OCI-LY7 (cell line): ENCODE measurements around the gene ACP4. TPM values are rescaled to one million over a fixed set of nuclear protein-coding genes. Genes with fewer than 3 reads are reported as not detected.

Experiments
- BruUV-seq: library from RNA; stranded (reverse); fragments of 400-500 nt; replicated peaks from 2 replicates; lab custom pipeline; 2021; lab: Mats Ljungman, UMichigan
- CTCF ChIA-PET: fragments of 300-600 bp; sonication (Branson Sonifier 250); formaldehyde crosslinking; loops from one replicate; lab custom pipeline; 2022; ENCODE audit warnings: antibody characterized with exemption; ENCODE audit not compliant: unreplicated experiment; lab: Charles Lee
- POLR2A ChIA-PET: fragments of 300-600 bp; sonication (Branson Sonifier 250); formaldehyde crosslinking; loops from one replicate; lab custom pipeline; 2022; ENCODE audit warnings: antibody characterized with exemption; lab: Charles Lee
- DNase-seq: peaks from one replicate; pipeline ENCODE4 v3.0.0-alpha.2; 2015; ENCODE audit warnings: low spot score
- H2AFZ ChIP-seq: fragments of 200-600 bp; sonication (generic), shearing (Covaris generic); 2 replicates; pipeline ENCODE4 v1.6.1; 2014; ENCODE audit warnings: mild to moderate bottlenecking, antibody characterized with exemption, low read length, moderate library complexity
- H3K27ac ChIP-seq: fragments of 200-600 bp; sonication (generic); 2 replicates; pipeline ENCODE4 v1.5.1; 2014; ENCODE audit warnings: mixed run types, low read depth, mild to moderate bottlenecking, moderate library complexity, low read length, inconsistent platforms; ENCODE audit not compliant: poor library complexity, severe bottlenecking
- H3K36me3 ChIP-seq: fragments of 200-600 bp; sonication (generic); 2 replicates; pipeline ENCODE4 v1.6.1; 2014; ENCODE audit warnings: mild to moderate bottlenecking, antibody characterized with exemption, low read length, moderate library complexity, mixed read lengths; ENCODE audit not compliant: insufficient read depth
- H3K4me1 ChIP-seq: fragments of 200-600 bp; sonication (generic); 2 replicates; pipeline ENCODE4 v1.5.1; 2014; ENCODE audit warnings: mild to moderate bottlenecking, low read length; ENCODE audit not compliant: insufficient read depth, poor library complexity, severe bottlenecking
- H3K4me2 ChIP-seq: fragments of 200-600 bp; sonication (generic); 2 replicates; pipeline ENCODE4 v1.6.1; 2014; ENCODE audit warnings: mild to moderate bottlenecking, low read length
- H3K4me3 ChIP-seq: fragments of 200-600 bp; sonication (generic); 2 replicates; pipeline ENCODE4 v1.5.1; 2014; ENCODE audit warnings: mild to moderate bottlenecking, low read depth, low read length; ENCODE audit not compliant: poor library complexity, severe bottlenecking
- H3K79me2 ChIP-seq: fragments of 200-600 bp; sonication (generic); 2 replicates; pipeline ENCODE4 v1.6.1; 2016; ENCODE audit warnings: low read depth, mild to moderate bottlenecking, low read length, moderate library complexity, mixed read lengths; ENCODE audit not compliant: insufficient read depth
- H3K9me2 ChIP-seq: fragments of 200-600 bp; sonication (generic); 2 replicates; pipeline ENCODE4 v1.6.1; 2016; ENCODE audit warnings: mild to moderate bottlenecking, low read length, mixed read lengths; ENCODE audit not compliant: insufficient read depth
- H3K9me3 ChIP-seq: fragments of 200-600 bp; sonication (generic); 2 replicates; pipeline ENCODE4 v1.6.1; 2014; ENCODE audit warnings: mild to moderate bottlenecking, mixed run types, low read length, mixed read lengths
- H4K20me1 ChIP-seq: fragments of 200-600 bp; sonication (generic); 2 replicates; pipeline ENCODE4 v1.6.1; 2014; ENCODE audit warnings: mild to moderate bottlenecking, antibody characterized with exemption, low read length, moderate library complexity, mixed read lengths; ENCODE audit not compliant: insufficient read depth
- EZH2phosphoT487 ChIP-seq: fragments of 200-600 bp; sonication (generic); IDR thresholded peaks from 2 replicates; pipeline ENCODE4 v1.6.1; 2018; ENCODE audit warnings: low read depth, borderline replicate concordance, mild to moderate bottlenecking, mixed run types, antibody characterized with exemption, low read length, moderate library complexity, mixed read lengths
- intact Hi-C: fragments of 100-400 bp; cut with micrococcal nuclease; formaldehyde crosslinking; loops from one replicate; pipeline ENCODE4 v1.10.0; 2022; ENCODE audit not compliant: unreplicated experiment
- total RNA-seq, 2 experiments: library from RNA; depleted of rRNA in 1 of 2; stranded (reverse); fragments of >200 nt in 1 of 2; shearing (Covaris generic) in 1 of 2; gene quantifications; 2 replicates each; pipeline ENCODE4 v1.2.3, GENCODE V29; 2014 to 2022
- TF ChIP-seq, protein P1 (sequence below): fragments of 200-600 bp; sonication (generic); conservative IDR thresholded peaks from 2 replicates; pipeline ENCODE4 v1.5.1; 2014; ENCODE audit warnings: mild to moderate bottlenecking, antibody characterized with exemption, low read length, moderate library complexity, mixed read lengths

Gene ACP4
- total RNA-seq, 2 experiments from 2014 or later, result not detected

GRCh38 chr19:50821622-50822021 lies 31.4 kb downstream of the ACP4 start:
- no peaks in the 10 kb centered on the region for H4K20me1 ChIP-seq

DNA sequence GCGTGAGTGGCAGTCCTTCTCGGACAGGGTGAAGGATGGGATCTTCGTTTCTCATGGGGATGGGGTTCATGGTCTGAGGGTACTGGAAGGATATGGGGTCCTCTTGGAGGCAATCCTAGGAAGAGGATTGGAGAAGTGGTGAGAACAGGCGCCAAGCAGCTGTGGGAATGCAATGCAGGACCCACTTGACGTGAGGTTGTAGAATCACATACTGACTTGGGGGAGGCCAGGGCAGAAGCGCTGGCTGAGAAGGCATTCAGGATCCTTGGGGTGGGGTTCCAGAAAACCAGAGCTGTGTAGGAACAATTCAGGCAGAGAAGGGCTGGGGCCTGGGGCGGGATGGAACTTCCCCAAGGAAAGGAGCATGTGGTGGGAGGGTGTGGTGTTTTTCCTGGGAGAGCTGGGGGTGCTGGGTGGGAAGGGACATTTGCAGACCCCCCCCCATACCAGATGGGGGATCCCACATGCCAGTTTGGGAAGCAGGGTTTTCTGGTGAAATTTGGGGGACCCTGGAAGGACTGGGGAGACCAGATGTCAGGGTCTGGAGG lies 32.5 kb downstream of the ACP4 start:
- H3K27ac ChIP-seq, result no peak overlapping the region
- TF ChIP-seq EZH2phosphoT487, result no peak
- TF ChIP-seq, protein P1, sequence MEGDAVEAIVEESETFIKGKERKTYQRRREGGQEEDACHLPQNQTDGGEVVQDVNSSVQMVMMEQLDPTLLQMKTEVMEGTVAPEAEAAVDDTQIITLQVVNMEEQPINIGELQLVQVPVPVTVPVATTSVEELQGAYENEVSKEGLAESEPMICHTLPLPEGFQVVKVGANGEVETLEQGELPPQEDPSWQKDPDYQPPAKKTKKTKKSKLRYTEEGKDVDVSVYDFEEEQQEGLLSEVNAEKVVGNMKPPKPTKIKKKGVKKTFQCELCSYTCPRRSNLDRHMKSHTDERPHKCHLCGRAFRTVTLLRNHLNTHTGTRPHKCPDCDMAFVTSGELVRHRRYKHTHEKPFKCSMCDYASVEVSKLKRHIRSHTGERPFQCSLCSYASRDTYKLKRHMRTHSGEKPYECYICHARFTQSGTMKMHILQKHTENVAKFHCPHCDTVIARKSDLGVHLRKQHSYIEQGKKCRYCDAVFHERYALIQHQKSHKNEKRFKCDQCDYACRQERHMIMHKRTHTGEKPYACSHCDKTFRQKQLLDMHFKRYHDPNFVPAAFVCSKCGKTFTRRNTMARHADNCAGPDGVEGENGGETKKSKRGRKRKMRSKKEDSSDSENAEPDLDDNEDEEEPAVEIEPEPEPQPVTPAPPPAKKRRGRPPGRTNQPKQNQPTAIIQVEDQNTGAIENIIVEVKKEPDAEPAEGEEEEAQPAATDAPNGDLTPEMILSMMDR, result no peak
- H3K9me3 ChIP-seq, result no peaks in the 10 kb centered on the region

More at GRCh38 chr19:50821622-50822021, 31.4 kb downstream of the ACP4 start:
- Histone ChIP-seq H3K9me2 (no peaks in the 10 kb centered on the region), H3K4me3 (no peak overlapping the region), H3K4me2 (no peak overlapping the region), H3K4me1 (peaks cover 30% of the 10 kb centered on the region), H3K9me3 (no peaks in the 10 kb centered on the region), H2AFZ (no peak overlapping the region), H3K79me2 (no peaks in the 10 kb centered on the region), H3K36me3 (no peaks in the 10 kb centered on the region), H3K27ac (no peak overlapping the region)
- intact Hi-C loops, result no loop called here
- TF ChIP-seq, protein P1, result no peak
- TF ChIP-seq EZH2phosphoT487, result no peak
- ChIA-PET CTCF (no interaction called here), POLR2A (no interaction called here)
- no TSS peak for BruUV-seq
- DNase-seq, result no peak

DNA sequence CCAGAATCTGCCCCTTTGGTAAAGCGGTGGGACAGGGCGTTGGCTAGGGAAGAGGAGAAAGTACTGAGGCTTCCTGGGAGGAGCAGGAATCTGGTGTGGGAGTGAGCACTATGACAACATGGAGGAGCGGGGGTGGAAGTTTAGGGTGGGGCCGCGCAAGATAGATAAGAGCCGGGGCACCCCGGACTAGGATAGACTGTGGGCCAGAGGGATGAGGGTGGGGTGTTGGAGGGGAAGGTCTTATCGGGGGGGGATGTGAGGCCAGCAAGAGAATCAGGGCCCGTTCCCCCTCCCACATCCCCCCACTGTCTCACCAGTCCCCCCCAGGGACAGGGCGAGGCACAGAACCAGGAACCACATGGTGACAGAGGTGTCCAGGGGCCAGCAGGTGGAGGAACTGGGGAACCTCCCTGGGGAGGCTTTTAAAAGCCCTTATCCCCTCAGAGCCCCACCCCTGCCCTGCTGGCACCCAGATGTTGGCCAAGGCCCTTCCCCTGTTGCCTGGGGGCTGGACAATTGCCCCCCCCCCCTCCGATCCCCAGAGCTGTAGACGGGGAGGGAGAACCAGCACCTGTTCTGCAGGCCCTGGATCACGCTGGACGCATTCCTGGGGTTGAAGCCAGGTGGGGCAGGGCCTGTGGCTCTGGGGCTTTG lies 33.3 kb downstream of the ACP4 start, which contains the start of gene KLK1:
KLK1 (minus strand) TSS at position 399 of the 654 bp plus-strand sequence; CDS start at position 360, 39 bp downstream.
- Histone ChIP-seq H3K27ac (no peak within 1 kb of the TSS), H3K4me3 (no peak within 1 kb of the TSS), H3K9me3 (no peaks in the 10 kb centered on the region), H3K79me2 (no peaks in the 10 kb centered on the region), H3K9me2 (no peaks in the 10 kb centered on the region), H3K4me1 (peaks cover 28% of the 10 kb centered on the region), H4K20me1 (no peaks in the 10 kb centered on the region), H3K36me3 (no peaks in the 10 kb centered on the region), H2AFZ (no peak within 1 kb of the TSS), H3K4me2 (no peak within 1 kb of the TSS)
- intact Hi-C loops, result no loop called here
- no TSS peak for BruUV-seq
- no peak for DNase-seq
- TF ChIP-seq, protein P1, result no peak
- no peak for TF ChIP-seq EZH2phosphoT487
- CTCF ChIA-PET, result no interaction called here
- POLR2A ChIA-PET, result no interaction called here

More for the DNA sequence above, 32.5 kb downstream of the ACP4 start:
- Histone ChIP-seq H3K79me2 (no peaks in the 10 kb centered on the region), H3K9me2 (no peaks in the 10 kb centered on the region), H4K20me1 (no peaks in the 10 kb centered on the region), H3K36me3 (no peaks in the 10 kb centered on the region), H3K4me1 (peaks cover 30% of the 10 kb centered on the region), H3K4me3 (no peak overlapping the region), H3K4me2 (no peak overlapping the region), H2AFZ (no peak overlapping the region)
- intact Hi-C loops, result no loop called here
- ChIA-PET POLR2A (no interaction called here), CTCF (no interaction called here)
- BruUV-seq, result no TSS peak
- no peak for DNase-seq
